GM13977 (cell line): ENCODE data around the gene CDC14A.
"Not testable (repeated sequence)": the region's sequence is repeated elsewhere in the genome, so short reads cannot be mapped to it uniquely, and the experiment has no call there.

Experiments used
- DNase-seq: peaks from one replicate; pipeline ENCODE4 v3.0.0; 2012; ENCODE audit warnings: low spot score
- CTCF ChIP-seq: IDR thresholded peaks from 2 replicates; pipeline ENCODE4 v1.5.1; 2012; ENCODE audit warnings: mild to moderate bottlenecking, control low read depth; ENCODE audit not compliant: insufficient read depth; ENCODE audit errors: extremely low read depth, missing control alignments
- in situ Hi-C: fragments of 300-500 bp; cut with MboI; formaldehyde crosslinking; loops from one replicate; pipeline ENCODE4 v1.12.0; 2022; ENCODE audit warnings: low sequenced_read_pairs, low pct_unique_long_range_greater_than_20kb, mixed read lengths, inconsistent platforms; ENCODE audit not compliant: unreplicated experiment

Gene CDC14A

GRCh38 chr1:100332331-100332730 lies 20.0 kb upstream of the CDC14A start:
- TF ChIP-seq CTCF = no peak
- in situ Hi-C loops = no loop called here
- DNase-seq = no peak

DNA sequence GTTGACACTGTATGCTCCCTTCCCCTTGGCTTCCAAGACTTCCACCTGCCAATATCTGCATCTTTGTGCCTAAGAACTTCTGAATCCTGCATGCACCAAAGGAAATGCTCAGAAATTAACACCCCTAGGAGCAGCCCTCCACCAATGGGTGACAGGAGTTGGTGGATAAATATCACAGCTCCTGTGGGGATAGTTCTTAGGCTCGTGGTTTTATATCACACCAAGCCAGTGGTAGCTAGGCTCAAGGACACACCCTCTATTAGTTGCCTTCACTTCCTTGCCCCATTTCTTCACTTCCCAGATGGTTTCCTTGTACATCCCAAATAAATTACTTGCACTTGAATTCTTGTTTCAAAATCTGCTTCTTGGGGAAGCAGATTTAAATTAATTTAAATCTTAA lies 16.9 kb upstream of the CDC14A start:
- in situ Hi-C loops = no loop called here
- no peak for DNase-seq
- no peak for TF ChIP-seq CTCF

GRCh38 chr1:100337878-100338277 lies 14.4 kb upstream of the CDC14A start:
- in situ Hi-C loops, DNase-seq: not testable (repeated sequence)

DNA sequence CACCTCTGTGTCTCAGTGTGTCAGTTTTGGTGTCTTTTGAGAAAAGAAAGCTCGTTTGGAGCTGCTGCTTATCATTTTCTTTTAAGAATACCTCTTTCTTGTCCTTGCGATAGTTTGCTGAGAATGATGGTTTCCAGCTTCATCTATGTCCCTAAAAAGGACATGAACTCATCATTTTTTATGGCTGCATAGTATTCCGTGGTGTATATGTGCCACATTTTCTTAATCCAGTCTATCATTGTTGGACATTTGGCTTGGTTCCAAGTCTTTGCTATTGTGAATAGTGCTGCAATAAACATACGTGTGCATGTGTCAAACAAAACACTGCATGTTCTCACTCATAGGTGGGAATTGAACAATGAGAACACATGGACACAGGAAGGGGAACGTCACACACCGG lies 12.6 kb upstream of the CDC14A start:
- in situ Hi-C loops = not testable (repeated sequence)

DNA sequence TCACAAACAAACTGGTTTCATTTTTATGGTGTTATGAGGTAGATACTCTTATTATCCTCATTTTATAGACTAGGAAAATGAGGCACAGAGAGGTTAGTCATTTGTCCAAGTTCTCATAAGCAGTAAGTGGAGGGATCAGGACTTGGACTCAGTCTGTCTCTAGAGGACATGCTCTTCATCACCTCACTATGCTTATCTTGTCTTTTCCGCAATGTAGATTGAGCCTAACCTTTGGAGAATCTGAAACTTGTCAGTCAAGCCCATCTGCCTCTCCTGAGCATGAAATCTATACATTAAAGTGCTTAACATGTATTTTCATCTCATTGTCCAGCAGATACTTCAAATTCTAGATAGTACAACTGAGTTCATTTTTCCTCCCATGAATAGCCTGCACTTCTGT lies 11.8 kb upstream of the CDC14A start:
- DNase-seq = no peak
- in situ Hi-C loops = no loop called here
- TF ChIP-seq CTCF = no peak

More for the DNA sequence above, 12.6 kb upstream of the CDC14A start:
- not testable (repeated sequence) for DNase-seq

DNA sequence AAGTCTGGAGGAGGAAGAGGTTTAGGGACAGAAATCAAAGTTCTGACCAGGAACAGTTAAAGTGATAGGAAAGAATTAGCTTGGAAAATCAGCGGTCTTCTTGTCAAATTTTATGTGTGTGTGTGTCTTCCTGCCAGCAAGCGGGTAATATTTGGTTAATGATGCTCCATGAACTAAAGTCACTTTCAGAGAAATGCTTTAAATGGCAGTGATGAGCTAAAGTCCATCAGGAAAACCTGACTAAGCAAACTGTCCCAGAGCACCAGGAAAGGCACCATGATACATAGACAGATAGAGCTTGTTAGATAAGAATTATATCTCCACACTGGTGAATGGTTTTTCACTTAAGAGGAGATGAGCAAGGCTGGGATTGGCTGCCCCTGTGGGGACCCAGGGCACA lies 10.0 kb upstream of the CDC14A start:
- DNase-seq = no peak
- no peak for TF ChIP-seq CTCF
- in situ Hi-C loops = no loop called here

DNA sequence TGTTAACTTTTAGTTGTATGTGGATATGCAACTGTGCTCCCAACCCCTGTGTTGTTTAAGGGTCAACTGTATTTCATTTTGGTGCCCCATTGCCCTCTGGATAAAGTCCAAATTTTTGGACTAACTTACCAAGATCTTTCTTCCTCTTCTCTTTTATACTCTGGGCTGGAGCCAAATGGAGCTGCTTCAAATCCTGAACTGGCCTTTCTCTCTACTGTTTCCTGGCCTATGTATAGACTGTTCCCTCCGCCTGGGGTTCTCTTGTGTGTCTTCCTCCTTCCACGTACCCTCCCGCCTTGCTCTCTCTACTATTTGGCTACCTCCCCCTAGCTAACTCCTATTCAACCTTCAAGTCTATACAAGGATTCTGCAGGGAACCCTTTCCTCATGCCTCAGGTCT lies 8.4 kb upstream of the CDC14A start:
- DNase-seq = no peak
- no peak for TF ChIP-seq CTCF
- in situ Hi-C loops = no loop called here

- no peak for TF ChIP-seq CTCF
- DNase-seq = no peak
- in situ Hi-C loops = no loop called here
Measured at GRCh38 chr1:100344774-100345173, 7.5 kb upstream of the CDC14A start.
